ENCODE measurements around the gene CLTC. TPM values are rescaled to one million over a fixed set of nuclear protein-coding genes. Genes with fewer than 3 reads are reported as not detected.

The CLTC gene
- polyA plus RNA-seq (2011; rRNA removed) (360 and 376 TPM in 2 replicates), polyA plus RNA-seq (2017; fragmentation: RNase III; extraction: RNeasy Plus Mini Kit Qiagen cat#74134 plus additional on column Dnase treatment) (182 to 185 TPM (median 183 TPM) in 3 replicates), polyA minus RNA-seq (2011; rRNA and poly(A)+ RNA removed) (712 and 826 TPM in 2 replicates)
- polyA plus RNA-seq (2012; cell fraction: cytosol; rRNA removed): 93.7 and 99.5 TPM in 2 replicates
- polyA plus RNA-seq (2012; cell fraction: nucleus; rRNA removed): 191 and 272 TPM in 2 replicates

GRCh38 chr17:59619298-59620063 lies at the start of gene CLTC:
CLTC (plus strand) TSS chr17:59619895; CDS start chr17:59620132, 237 bp downstream.
- DNase-seq (ENCODE audit: low read depth in 1 of 2, low spot score in 1 of 2) (peak; percentile 93 to 99), ATAC-seq (peak; percentile 93), FAIRE-seq (peak; percentile 70)
- CTCF ChIA-PET: interaction anchor here (1.1 to 1.4 kb wide), 4 partner anchors 11 to 417 kb away, joined by 3 to 9 read pairs (median 4); no protein-coding TSS in a partner anchor
- Histone ChIP-seq H3K9me3 (no peaks in the 10 kb centered on the region), H3K4me3 (peak within 1 kb of the TSS; percentile 93), H3K4me2 (peak within 1 kb of the TSS; percentile 88), H3K27ac (peak within 1 kb of the TSS; percentile 97 to 98), H3K4me1 (peaks cover 43% of the 10 kb centered on the region)
- POLR2A ChIA-PET: interaction anchor here (0.5 to 4.1 kb wide), 32 partner anchors 9 to 1102 kb away, joined by 3 to 38 read pairs (median 4); partner anchors contain the start of genes DHX40, PTRH2, RNFT1 and RPS6KB1
- WGBS (ENCODE audit: missing lambda C conversion rate): 1% methylated on average over 64 of the region's 65 CpGs
- TF ChIP-seq RAD21 (conservative IDR thresholded peaks at IDR 0.05 in 1 of 2, IDR thresholded peaks at IDR 0.05 in 1 of 2) (no peak; a peak in 1 of 5 replicates), ESRRA (IDR thresholded peaks at IDR 0.05; ENCODE audit: borderline replicate concordance, low read length) (0 out of 2 replicates have a peak, but pooled peaks have one; percentile 34), EHF (CRISPR knock-in tag; IDR thresholded peaks at IDR 0.05) (0 out of 2 replicates have a peak, but pooled peaks have one; percentile 80), MAX (IDR thresholded peaks at IDR 0.05) (peak; percentile 97), ZFP36 (IDR thresholded peaks at IDR 0.05; ENCODE audit: borderline replicate concordance, partially characterized antibody) (no peak), KDM5A (IDR thresholded peaks at IDR 0.05) (no peak), JUNB (IDR thresholded peaks at IDR 0.05) (no peak), MAFK (IDR thresholded peaks at IDR 0.05; ENCODE audit: partially characterized antibody) (peak; percentile 90), RNF2 (IDR thresholded peaks at IDR 0.05; ENCODE audit: borderline replicate concordance, low read depth) (no peak), EP300 (IDR thresholded peaks at IDR 0.05) (peak in 1 of 2 experiments; percentile 73; a peak in 2 of 5 replicates), HDAC2 (IDR thresholded peaks at IDR 0.05) (no peak), HOXB13 (CRISPR knock-in tag; IDR thresholded peaks at IDR 0.05; ENCODE audit: low read depth) (peak; percentile 51; the same call in 1 of the 2 replicates), PBX3 (IDR thresholded peaks at IDR 0.05) (peak; percentile 98), POLR2AphosphoS2 (conservative IDR thresholded peaks at IDR 0.05; ENCODE audit: low read length) (no peak), NR3C1 (IDR thresholded peaks at IDR 0.05) (no peak), MYC (IDR thresholded peaks at IDR 0.05; ENCODE audit: borderline replicate concordance, low read length) (peak; percentile 97), CBX2 (IDR thresholded peaks at IDR 0.05; ENCODE audit: borderline replicate concordance, low read depth) (no peak), NPAS2 (CRISPR knock-in tag; IDR thresholded peaks at IDR 0.05; ENCODE audit: borderline replicate concordance) (no peak; the same call in 1 of the 2 replicates), CHD4 (IDR thresholded peaks at IDR 0.05; ENCODE audit: borderline replicate concordance) (no peak), HOXA7 (CRISPR knock-in tag; IDR thresholded peaks at IDR 0.05) (no peak), CTCF (IDR thresholded peaks at IDR 0.05) (no peak), ZNF302 (CRISPR knock-in tag; IDR thresholded peaks at IDR 0.05) (no peak), SMC3 (IDR thresholded peaks at IDR 0.05) (no peak), POLR2A (IDR thresholded peaks at IDR 0.05; ENCODE audit: low read length) (peak; percentile 84), ZSCAN20 (CRISPR knock-in tag; IDR thresholded peaks at IDR 0.05) (no peak), MAZ (IDR thresholded peaks at IDR 0.05; ENCODE audit: borderline replicate concordance, low read depth, low read length) (peak; percentile 85; the same call in 1 of the 2 replicates), BHLHE40 (IDR thresholded peaks at IDR 0.05; ENCODE audit: low read depth, low read length) (peak; percentile 83)
- TF ChIP-seq, protein P1, sequence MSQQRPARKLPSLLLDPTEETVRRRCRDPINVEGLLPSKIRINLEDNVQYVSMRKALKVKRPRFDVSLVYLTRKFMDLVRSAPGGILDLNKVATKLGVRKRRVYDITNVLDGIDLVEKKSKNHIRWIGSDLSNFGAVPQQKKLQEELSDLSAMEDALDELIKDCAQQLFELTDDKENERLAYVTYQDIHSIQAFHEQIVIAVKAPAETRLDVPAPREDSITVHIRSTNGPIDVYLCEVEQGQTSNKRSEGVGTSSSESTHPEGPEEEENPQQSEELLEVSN (IDR thresholded peaks at IDR 0.05; ENCODE audit: borderline replicate concordance, low read depth): peak; percentile 63
- TF ChIP-seq, protein P2, sequence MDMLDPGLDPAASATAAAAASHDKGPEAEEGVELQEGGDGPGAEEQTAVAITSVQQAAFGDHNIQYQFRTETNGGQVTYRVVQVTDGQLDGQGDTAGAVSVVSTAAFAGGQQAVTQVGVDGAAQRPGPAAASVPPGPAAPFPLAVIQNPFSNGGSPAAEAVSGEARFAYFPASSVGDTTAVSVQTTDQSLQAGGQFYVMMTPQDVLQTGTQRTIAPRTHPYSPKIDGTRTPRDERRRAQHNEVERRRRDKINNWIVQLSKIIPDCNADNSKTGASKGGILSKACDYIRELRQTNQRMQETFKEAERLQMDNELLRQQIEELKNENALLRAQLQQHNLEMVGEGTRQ (IDR thresholded peaks at IDR 0.05): peak; percentile 93
- TF ChIP-seq, protein P3, sequence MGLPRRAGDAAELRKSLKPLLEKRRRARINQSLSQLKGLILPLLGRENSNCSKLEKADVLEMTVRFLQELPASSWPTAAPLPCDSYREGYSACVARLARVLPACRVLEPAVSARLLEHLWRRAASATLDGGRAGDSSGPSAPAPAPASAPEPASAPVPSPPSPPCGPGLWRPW (IDR thresholded peaks at IDR 0.05): no peak
- TF ChIP-seq, protein P4, sequence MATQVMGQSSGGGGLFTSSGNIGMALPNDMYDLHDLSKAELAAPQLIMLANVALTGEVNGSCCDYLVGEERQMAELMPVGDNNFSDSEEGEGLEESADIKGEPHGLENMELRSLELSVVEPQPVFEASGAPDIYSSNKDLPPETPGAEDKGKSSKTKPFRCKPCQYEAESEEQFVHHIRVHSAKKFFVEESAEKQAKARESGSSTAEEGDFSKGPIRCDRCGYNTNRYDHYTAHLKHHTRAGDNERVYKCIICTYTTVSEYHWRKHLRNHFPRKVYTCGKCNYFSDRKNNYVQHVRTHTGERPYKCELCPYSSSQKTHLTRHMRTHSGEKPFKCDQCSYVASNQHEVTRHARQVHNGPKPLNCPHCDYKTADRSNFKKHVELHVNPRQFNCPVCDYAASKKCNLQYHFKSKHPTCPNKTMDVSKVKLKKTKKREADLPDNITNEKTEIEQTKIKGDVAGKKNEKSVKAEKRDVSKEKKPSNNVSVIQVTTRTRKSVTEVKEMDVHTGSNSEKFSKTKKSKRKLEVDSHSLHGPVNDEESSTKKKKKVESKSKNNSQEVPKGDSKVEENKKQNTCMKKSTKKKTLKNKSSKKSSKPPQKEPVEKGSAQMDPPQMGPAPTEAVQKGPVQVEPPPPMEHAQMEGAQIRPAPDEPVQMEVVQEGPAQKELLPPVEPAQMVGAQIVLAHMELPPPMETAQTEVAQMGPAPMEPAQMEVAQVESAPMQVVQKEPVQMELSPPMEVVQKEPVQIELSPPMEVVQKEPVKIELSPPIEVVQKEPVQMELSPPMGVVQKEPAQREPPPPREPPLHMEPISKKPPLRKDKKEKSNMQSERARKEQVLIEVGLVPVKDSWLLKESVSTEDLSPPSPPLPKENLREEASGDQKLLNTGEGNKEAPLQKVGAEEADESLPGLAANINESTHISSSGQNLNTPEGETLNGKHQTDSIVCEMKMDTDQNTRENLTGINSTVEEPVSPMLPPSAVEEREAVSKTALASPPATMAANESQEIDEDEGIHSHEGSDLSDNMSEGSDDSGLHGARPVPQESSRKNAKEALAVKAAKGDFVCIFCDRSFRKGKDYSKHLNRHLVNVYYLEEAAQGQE (IDR thresholded peaks at IDR 0.05): no peak; the same call in 1 of the 2 replicates
